Lung (tissue), 12 donors: ENCODE results near the gene CSGALNACT2. TPM values are rescaled to one million over a fixed set of nuclear protein-coding genes. Genes with fewer than 3 reads are reported as not detected.

Experiments used
- ATAC-seq: fragments of 200-7000 bp; cut with Tn5 transposase; one replicate; pipeline ENCODE4 v1.9.1; 2020; ENCODE audit warnings: moderate number of reproducible peaks; ENCODE audit not compliant: insufficient read depth, low FRiP score
- DNase-seq, 3 donors: peaks; one replicate each; pipeline ENCODE4 v3.0.0-alpha.2; 2013 to 2017
- H3K27ac ChIP-seq, 2 donors: one replicate each; pipeline ENCODE4 v1.5.1; 2013; ENCODE audit warnings: mild to moderate bottlenecking in 2 of 2, moderate library complexity in 2 of 2, control low read depth in 1 of 2, inconsistent platforms in 1 of 2, low read depth in 1 of 2, low read length in 1 of 2
- H3K27me3 ChIP-seq, 3 donors: one replicate each; pipeline ENCODE4 v1.5.1; 2013; ENCODE audit warnings: low read length in 2 of 3; ENCODE audit not compliant: control insufficient read depth in 3 of 3, insufficient read depth in 3 of 3
- H3K36me3 ChIP-seq, 4 donors: one replicate each; pipeline ENCODE4 v1.5.1; 2013; ENCODE audit warnings: low read length in 4 of 4, mild to moderate bottlenecking in 1 of 4, moderate library complexity in 1 of 4; ENCODE audit not compliant: control insufficient read depth in 4 of 4, insufficient read depth in 4 of 4
- H3K4me1 ChIP-seq, 5 donors: one replicate each; pipeline ENCODE4 v1.5.1; 2013; ENCODE audit warnings: low read length in 5 of 5, mild to moderate bottlenecking in 2 of 5, moderate library complexity in 1 of 5; ENCODE audit not compliant: control insufficient read depth in 5 of 5, insufficient read depth in 5 of 5
- H3K4me3 ChIP-seq: one replicate; pipeline ENCODE4 v1.5.1; 2013; ENCODE audit warnings: mild to moderate bottlenecking, control low read depth, moderate library complexity
- H3K9ac ChIP-seq, 2 donors: one replicate each; pipeline ENCODE4 v1.5.1; 2013; ENCODE audit warnings: low read length in 2 of 2, control low read depth in 1 of 2; ENCODE audit not compliant: insufficient read depth in 1 of 2
- H3K9me3 ChIP-seq, 4 donors: one replicate each; pipeline ENCODE4 v1.5.1; 2013; ENCODE audit warnings: low read length in 3 of 4, mild to moderate bottlenecking in 1 of 4, moderate library complexity in 1 of 4; ENCODE audit not compliant: control insufficient read depth in 4 of 4, insufficient read depth in 3 of 4
- CTCF ChIP-seq: IDR thresholded peaks from 2 replicates; pipeline ENCODE4 v1.5.1; 2012; ENCODE audit warnings: mild to moderate bottlenecking; ENCODE audit errors: control extremely low read depth, extremely low read depth
- WGBS, 2 donors: extraction: QIAGEN DNeasy Blood & Tissue Kit; methylation state at CpG; one replicate each; pipeline ENCODE4 v1.1.7; 2013; 5-methylcytosine and 5-hydroxymethylcytosine counted together
- polyA plus RNA-seq, 2 donors: library from polyadenylated mRNA; stranded (reverse); fragments of 200-250 nt; gene quantifications; one replicate each; pipeline ENCODE4 v1.2.1, GENCODE V29; 2013
- total RNA-seq, 2 donors: library from RNA; depleted of rRNA in 1 of 2; stranded (reverse); fragments of >200 nt in 1 of 2; gene quantifications; one replicate each; pipeline ENCODE4 v1.2.1, GENCODE V29; 2014 to 2021
- donor health status: control.
- donor health status: control.
- donor health status: Bipolar disorder and iron deficiency.
- donor health status: healthy.
- donor health status: DM: yes; HTN: yes; CAD: no.

The CSGALNACT2 gene
- total and polyA plus RNA-seq, 4 donors, result 9.8 to 48.4 (median 33.3) TPM

GRCh38 chr10:43125274-43125845 is 12.9 kb upstream of the CSGALNACT2 start:
- Histone ChIP-seq H3K27ac (no peak overlapping the region), H3K9me3 (no peaks in the 10 kb centered on the region), H3K27me3 (no peaks in the 10 kb centered on the region), H3K4me3 (no peak overlapping the region), H3K9ac (no peak overlapping the region), H3K4me1 (peaks cover 0 to 12% (median 5%) of the 10 kb centered on the region in 5 donors), H3K36me3 (no peaks in the 10 kb centered on the region)
- DNase-seq (no peak), ATAC-seq (no peak)
- no peak for TF ChIP-seq CTCF
- WGBS, 2 donors, result 92 to 97% methylated on average over 8 of the region's 8 CpGs

- 88 to 91% methylated on average over 23 of the region's 23 CpGs for WGBS, 2 donors
- DNase-seq (peak in 1 of 3 donors; percentile 4), ATAC-seq (no peak)
- Histone ChIP-seq H3K27me3 (no peaks in the 10 kb centered on the region), H3K27ac (no peak overlapping the region), H3K9ac (no peak overlapping the region), H3K4me1 (peaks cover 0 to 10% (median 3%) of the 10 kb centered on the region in 5 donors), H3K36me3 (no peaks in the 10 kb centered on the region), H3K4me3 (no peak overlapping the region), H3K9me3 (no peaks in the 10 kb centered on the region)
- TF ChIP-seq CTCF, result no peak
Measured at GRCh38 chr10:43125881-43126731, 12.1 kb upstream of the CSGALNACT2 start.

GRCh38 chr10:43126759-43127424 is 11.4 kb upstream of the CSGALNACT2 start:
- H3K9ac ChIP-seq, result no peak overlapping the region
- ATAC-seq (no peak), DNase-seq (peak in 1 of 3 donors; percentile 17)
- H3K4me3 ChIP-seq, result no peak overlapping the region
- WGBS, 2 donors, result 50 to 66% methylated on average over 7 of the region's 7 CpGs
- H3K36me3 ChIP-seq, result no peaks in the 10 kb centered on the region
- H3K4me1 ChIP-seq, result peaks cover 0 to 4% (median 1%) of the 10 kb centered on the region in 5 donors
- H3K27ac ChIP-seq, result no peak overlapping the region
- peaks cover 0 to 2% (median 0%) of the 10 kb centered on the region in 4 donors for H3K9me3 ChIP-seq
- TF ChIP-seq CTCF, result no peak
- H3K27me3 ChIP-seq, result no peaks in the 10 kb centered on the region
